ENCODE data around the gene CLIC5. TPM values are rescaled to one million over a fixed set of nuclear protein-coding genes. Genes with fewer than 3 reads are reported as not detected.
"Not testable (repeated sequence)": the region's sequence is repeated elsewhere in the genome, so short reads cannot be mapped to it uniquely, and the experiment has no call there.

Gene CLIC5
- total RNA-seq, 1 donor from 2014 or later: not detected

- no peaks in the 10 kb centered on the region for H3K36me3 ChIP-seq (ENCODE audit: control insufficient read depth, insufficient read depth, low read length)
- FAIRE-seq: no peak
- H3K27me3 ChIP-seq (ENCODE audit: control insufficient read depth, insufficient read depth, low read length): no peaks in the 10 kb centered on the region
- H3K4me3 ChIP-seq (ENCODE audit: low read depth, low read length): no peak overlapping the region
- no peak for DNase-seq (ENCODE audit: low read depth)
- no peak for TF ChIP-seq CTCF (IDR thresholded peaks at IDR 0.05; ENCODE audit: insufficient read depth, low read length, severe bottlenecking)
Measured at GRCh38 chr6:45928721-45929305, 86.8 kb downstream of the CLIC5 start.

- Histone ChIP-seq H3K27me3 (ENCODE audit: control insufficient read depth, insufficient read depth, low read length) (no peaks in the 10 kb centered on the region), H3K36me3 (ENCODE audit: control insufficient read depth, insufficient read depth, low read length) (no peaks in the 10 kb centered on the region), H3K4me3 (ENCODE audit: low read depth, low read length) (no peak overlapping the region)
- FAIRE-seq: no peak
- DNase-seq (ENCODE audit: low read depth): no peak
- TF ChIP-seq CTCF (IDR thresholded peaks at IDR 0.05; ENCODE audit: insufficient read depth, low read length, severe bottlenecking): no peak
Measured at GRCh38 chr6:45927421-45928320, 88.0 kb downstream of the CLIC5 start.

GRCh38 chr6:45926423-45926822 is 89.2 kb downstream of the CLIC5 start:
- H3K36me3 ChIP-seq (ENCODE audit: control insufficient read depth, insufficient read depth, low read length); DNase-seq (ENCODE audit: low read depth); H3K27me3 ChIP-seq (ENCODE audit: control insufficient read depth, insufficient read depth, low read length); H3K4me3 ChIP-seq (ENCODE audit: low read depth, low read length); FAIRE-seq: not testable (repeated sequence)

- peak; percentile 27 for DNase-seq (ENCODE audit: low read depth)
- no peak for FAIRE-seq
Measured at GRCh38 chr6:45924763-45925342, 90.8 kb downstream of the CLIC5 start.

GRCh38 chr6:45923831-45924391 is 91.7 kb downstream of the CLIC5 start:
- no peak overlapping the region for H3K4me3 ChIP-seq (ENCODE audit: low read depth, low read length)
- no peak for FAIRE-seq
- no peaks in the 10 kb centered on the region for H3K27me3 ChIP-seq (ENCODE audit: control insufficient read depth, insufficient read depth, low read length)
- TF ChIP-seq CTCF (IDR thresholded peaks at IDR 0.05; ENCODE audit: insufficient read depth, low read length, severe bottlenecking): no peak
- no peaks in the 10 kb centered on the region for H3K36me3 ChIP-seq (ENCODE audit: control insufficient read depth, insufficient read depth, low read length)
- DNase-seq (ENCODE audit: low read depth): peak; percentile 92

More at GRCh38 chr6:45924763-45925342, 90.8 kb downstream of the CLIC5 start:
- no peak for TF ChIP-seq CTCF (IDR thresholded peaks at IDR 0.05; ENCODE audit: insufficient read depth, low read length, severe bottlenecking)
- no peak overlapping the region for H3K4me3 ChIP-seq (ENCODE audit: low read depth, low read length)
- no peaks in the 10 kb centered on the region for H3K27me3 ChIP-seq (ENCODE audit: control insufficient read depth, insufficient read depth, low read length)
- no peaks in the 10 kb centered on the region for H3K36me3 ChIP-seq (ENCODE audit: control insufficient read depth, insufficient read depth, low read length)
